HCT116 (cell line): ENCODE data around the gene ZFYVE1.

Experiments
- POLR2A ChIP-seq: IDR thresholded peaks from 2 replicates; pipeline ENCODE4 v1.7.0; 2011; ENCODE audit warnings: borderline replicate concordance; ENCODE audit not compliant: insufficient read depth, insufficient read length; ENCODE audit errors: extremely low read depth
- ZBTB33 ChIP-seq: IDR thresholded peaks from 2 replicates; pipeline ENCODE4 v1.6.1; 2011; ENCODE audit warnings: mild to moderate bottlenecking, low read length, moderate library complexity; ENCODE audit not compliant: insufficient replicate concordance; ENCODE audit errors: extremely low read depth
- ZNF274 ChIP-seq: fragments of 200-500 bp; sonication (Bioruptor generic); IDR thresholded peaks from 2 replicates; pipeline ENCODE4 v1.6.1; 2014; ENCODE audit warnings: mild to moderate bottlenecking, low read depth, low read length, inconsistent platforms
- TF ChIP-seq, protein P1 (sequence below), 3 experiments: fragments of 200-600 bp in 1 of 3; sonication (generic) in 1 of 3; IDR thresholded peaks in 2 of 3; conservative IDR thresholded peaks in 1 of 3; 2 replicates each; pipeline ENCODE4 v1.5.1; 2012 to 2017; ENCODE audit warnings: low read depth in 2 of 3, low read length in 2 of 3, antibody characterized with exemption in 1 of 3, borderline replicate concordance in 1 of 3, control low read depth in 1 of 3, mild to moderate bottlenecking in 1 of 3, mixed read lengths in 1 of 3, mixed run types in 1 of 3, moderate library complexity in 1 of 3; ENCODE audit not compliant: insufficient read depth in 1 of 3

DNA sequence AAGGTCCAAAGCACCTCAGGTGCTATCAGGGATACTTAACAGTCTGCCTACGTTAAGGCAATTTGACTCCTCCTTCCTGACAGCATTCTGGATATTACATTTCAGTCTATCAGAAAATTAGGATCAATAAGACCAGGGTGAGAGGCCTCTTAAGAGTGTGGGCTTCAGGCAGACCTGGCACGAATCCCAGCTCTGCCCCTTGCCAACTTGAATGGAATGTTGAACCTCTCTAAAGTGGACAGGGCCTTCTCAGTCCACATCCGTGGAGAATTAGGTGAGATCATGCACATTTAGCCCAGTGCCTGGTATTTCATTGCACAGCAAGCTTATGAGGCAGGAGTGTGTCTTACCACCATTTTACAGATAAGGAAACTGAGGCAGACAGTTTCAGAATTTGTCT, 74.7 kb downstream of the ZFYVE1 start:
- no peak for TF ChIP-seq ZNF274
- TF ChIP-seq ZBTB33 = no peak
- TF ChIP-seq POLR2A = no peak
- TF ChIP-seq, protein P1, sequence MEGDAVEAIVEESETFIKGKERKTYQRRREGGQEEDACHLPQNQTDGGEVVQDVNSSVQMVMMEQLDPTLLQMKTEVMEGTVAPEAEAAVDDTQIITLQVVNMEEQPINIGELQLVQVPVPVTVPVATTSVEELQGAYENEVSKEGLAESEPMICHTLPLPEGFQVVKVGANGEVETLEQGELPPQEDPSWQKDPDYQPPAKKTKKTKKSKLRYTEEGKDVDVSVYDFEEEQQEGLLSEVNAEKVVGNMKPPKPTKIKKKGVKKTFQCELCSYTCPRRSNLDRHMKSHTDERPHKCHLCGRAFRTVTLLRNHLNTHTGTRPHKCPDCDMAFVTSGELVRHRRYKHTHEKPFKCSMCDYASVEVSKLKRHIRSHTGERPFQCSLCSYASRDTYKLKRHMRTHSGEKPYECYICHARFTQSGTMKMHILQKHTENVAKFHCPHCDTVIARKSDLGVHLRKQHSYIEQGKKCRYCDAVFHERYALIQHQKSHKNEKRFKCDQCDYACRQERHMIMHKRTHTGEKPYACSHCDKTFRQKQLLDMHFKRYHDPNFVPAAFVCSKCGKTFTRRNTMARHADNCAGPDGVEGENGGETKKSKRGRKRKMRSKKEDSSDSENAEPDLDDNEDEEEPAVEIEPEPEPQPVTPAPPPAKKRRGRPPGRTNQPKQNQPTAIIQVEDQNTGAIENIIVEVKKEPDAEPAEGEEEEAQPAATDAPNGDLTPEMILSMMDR (IDR thresholded peaks at IDR 0.05 in 2 of 3, conservative IDR thresholded peaks at IDR 0.05 in 1 of 3; ENCODE audit: borderline replicate concordance in 1 of 3, insufficient read depth in 1 of 3, low read depth in 2 of 3, low read length in 2 of 3) = no peak
